Activated CD8-positive, alpha-beta memory T cell treated with anti-CD3 and anti-CD28 coated beads for 24 hours (primary cell): ENCODE results near the gene SYT9.
"Not testable (repeated sequence)": the region's sequence is repeated elsewhere in the genome, so short reads cannot be mapped to it uniquely, and the experiment has no call there.

ENCODE experiments used
- DNase-seq: peaks from one replicate; pipeline ENCODE4 v3.0.0-alpha.2; 2020

Gene SYT9

GRCh38 chr11:7278314-7278917 lies 26.7 kb downstream of the SYT9 start:
- no peak for DNase-seq

GRCh38 chr11:7279676-7280075 lies 28.0 kb downstream of the SYT9 start:
- DNase-seq: no peak

GRCh38 chr11:7281079-7281478 lies 29.4 kb downstream of the SYT9 start:
- no peak for DNase-seq

- DNase-seq: no peak
Observed at GRCh38 chr11:7281809-7282208, 30.1 kb downstream of the SYT9 start.

- DNase-seq: no peak
Observed at GRCh38 chr11:7286178-7286577, 34.5 kb downstream of the SYT9 start.

GRCh38 chr11:7291100-7291829 lies 39.6 kb downstream of the SYT9 start:
- no peak for DNase-seq

GRCh38 chr11:7292922-7293321 lies 41.2 kb downstream of the SYT9 start:
- no peak for DNase-seq

- DNase-seq: no peak
Observed at GRCh38 chr11:7299393-7299792, 47.7 kb downstream of the SYT9 start.

- DNase-seq: no peak
Observed at GRCh38 chr11:7300281-7300680, 48.6 kb downstream of the SYT9 start.

- no peak for DNase-seq
Observed at GRCh38 chr11:7303146-7303545, 51.4 kb downstream of the SYT9 start.

GRCh38 chr11:7306900-7307299 lies 55.2 kb downstream of the SYT9 start:
- no peak for DNase-seq

- DNase-seq: no peak
Observed at GRCh38 chr11:7307836-7308235, 56.1 kb downstream of the SYT9 start.

GRCh38 chr11:7311903-7312302 lies 60.2 kb downstream of the SYT9 start:
- no peak for DNase-seq

- DNase-seq: no peak
Observed at GRCh38 chr11:7314811-7315604, 63.3 kb downstream of the SYT9 start.

GRCh38 chr11:7319501-7319900 lies 67.8 kb downstream of the SYT9 start:
- no peak for DNase-seq

- DNase-seq: no peak
Observed at GRCh38 chr11:7320306-7320705, 68.6 kb downstream of the SYT9 start.

GRCh38 chr11:7321473-7322450 lies 70.1 kb downstream of the SYT9 start:
- DNase-seq: no peak

GRCh38 chr11:7332451-7332850 lies 80.7 kb downstream of the SYT9 start:
- no peak for DNase-seq

GRCh38 chr11:7332962-7333361 lies 81.3 kb downstream of the SYT9 start:
- no peak for DNase-seq

GRCh38 chr11:7335442-7335841 lies 83.7 kb downstream of the SYT9 start:
- not testable (repeated sequence) for DNase-seq

GRCh38 chr11:7341551-7341950 lies 89.8 kb downstream of the SYT9 start:
- DNase-seq: no peak

- no peak for DNase-seq
Observed at GRCh38 chr11:7347611-7348431, 96.1 kb downstream of the SYT9 start.
